Fibroblast of skin of left biceps (primary cell): Measurements from ENCODE around the gene MICALL2.
"Not testable (repeated sequence)": the region's sequence is repeated elsewhere in the genome, so short reads cannot be mapped to it uniquely, and the experiment has no call there.

Experiments
- DNase-seq, 2 experiments: peaks; one replicate each; pipeline ENCODE4 v3.0.0-alpha.2; 2013; ENCODE audit warnings: low read depth in 2 of 2

Gene MICALL2

DNA sequence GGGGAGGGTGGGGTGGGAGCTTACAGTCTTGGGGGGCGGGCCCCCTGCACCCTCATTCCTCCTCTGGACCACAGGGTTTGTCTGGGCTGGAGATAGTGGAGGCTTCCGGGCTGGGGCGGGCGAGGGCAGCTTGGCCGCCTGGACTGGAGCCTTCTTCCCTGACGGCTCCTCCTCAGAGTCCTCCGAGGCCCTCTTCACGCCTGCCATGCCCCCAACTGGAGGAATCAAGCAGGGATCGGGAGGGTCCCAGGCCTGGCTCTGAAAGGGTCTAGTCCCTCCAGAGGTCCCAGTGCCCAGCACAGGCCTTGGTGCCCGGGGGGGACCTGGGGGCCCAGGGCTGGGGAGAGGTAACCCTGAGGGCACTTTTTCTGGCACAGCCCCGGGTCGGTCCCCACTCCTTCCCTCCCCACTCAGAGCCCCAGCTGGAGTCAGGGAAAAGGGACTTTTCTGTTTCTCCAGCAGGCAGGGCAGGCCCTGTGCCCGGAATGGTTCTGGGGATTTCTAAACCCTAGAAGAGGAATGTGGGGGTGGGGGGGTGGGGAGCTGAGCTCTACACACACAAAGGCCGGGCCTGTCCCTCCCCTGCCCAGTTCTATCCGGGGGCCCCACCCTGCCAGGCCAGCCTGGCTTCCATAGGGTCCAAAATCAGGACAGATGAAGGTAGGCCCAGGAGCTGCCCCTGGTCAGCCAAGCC, 11.6 kb downstream of the MICALL2 start:
- no peak for DNase-seq

- DNase-seq: no peak
Measured at GRCh38 chr7:1447112-1447511, 12.2 kb downstream of the MICALL2 start.

DNA sequence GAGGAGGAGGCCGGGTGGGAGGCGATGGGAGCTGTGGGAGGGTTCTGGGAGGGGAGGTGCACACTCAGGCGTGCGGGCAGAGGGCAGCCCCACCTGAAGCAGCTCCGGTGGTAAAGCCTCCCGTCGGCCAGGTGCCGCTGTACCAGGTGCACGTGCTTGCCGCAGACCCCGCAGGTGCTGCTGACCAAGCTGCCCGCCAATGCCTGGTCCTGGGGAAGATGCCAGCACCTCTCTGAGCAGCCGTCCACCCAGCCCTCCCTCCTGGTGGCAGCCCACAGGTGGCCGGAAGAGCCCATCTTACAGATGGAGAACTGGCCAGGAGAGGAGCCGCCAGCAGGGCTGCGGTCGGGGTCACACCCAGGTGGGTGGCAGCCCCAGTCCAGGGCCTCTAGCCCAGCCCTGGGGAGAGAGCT, 12.6 kb downstream of the MICALL2 start:
- DNase-seq: no peak

DNA sequence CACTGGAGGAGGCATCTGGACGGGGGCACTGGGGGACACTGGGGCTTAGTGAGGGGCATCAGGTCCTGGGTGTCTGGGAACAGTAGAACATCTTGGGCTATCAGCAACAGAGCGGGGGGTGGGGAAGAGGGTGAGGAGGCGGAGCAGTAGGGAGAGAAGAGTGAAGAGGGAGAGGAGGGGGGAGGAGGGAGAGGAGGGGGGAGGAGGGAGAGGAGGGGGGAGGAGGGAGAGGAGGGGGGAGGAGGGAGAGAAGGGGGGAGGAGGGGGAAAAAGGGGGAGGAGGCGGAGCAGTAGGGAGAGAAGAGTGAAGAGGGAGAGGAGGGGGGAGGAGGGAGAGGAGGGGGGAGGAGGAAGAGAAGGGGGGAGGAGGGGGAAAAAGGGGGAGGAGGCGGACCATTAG, 13.2 kb downstream of the MICALL2 start:
- not testable (repeated sequence) for DNase-seq

GRCh38 chr7:1445341-1445740, 13.9 kb downstream of the MICALL2 start:
- DNase-seq: no peak

DNA sequence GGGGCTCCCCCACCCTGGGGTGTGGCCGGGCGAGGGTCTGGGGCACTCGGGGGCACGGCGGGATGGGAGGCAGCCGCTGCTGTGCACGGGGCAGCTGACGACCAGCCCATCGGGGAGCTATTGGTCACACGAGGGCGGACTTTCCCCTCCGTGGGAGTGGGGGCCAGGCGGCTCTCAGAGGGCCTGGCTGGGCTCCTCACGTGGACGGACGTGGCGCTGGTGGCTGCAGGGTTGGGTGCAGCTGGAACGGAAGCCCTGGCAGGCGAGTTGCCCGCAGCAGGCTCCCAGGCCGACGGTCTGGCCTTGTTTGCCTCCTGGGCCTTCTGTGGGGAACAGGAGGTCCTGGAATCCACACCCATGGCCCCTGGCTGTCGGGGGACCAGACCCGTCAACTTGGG, 14.3 kb downstream of the MICALL2 start:
- DNase-seq: no peak

DNA sequence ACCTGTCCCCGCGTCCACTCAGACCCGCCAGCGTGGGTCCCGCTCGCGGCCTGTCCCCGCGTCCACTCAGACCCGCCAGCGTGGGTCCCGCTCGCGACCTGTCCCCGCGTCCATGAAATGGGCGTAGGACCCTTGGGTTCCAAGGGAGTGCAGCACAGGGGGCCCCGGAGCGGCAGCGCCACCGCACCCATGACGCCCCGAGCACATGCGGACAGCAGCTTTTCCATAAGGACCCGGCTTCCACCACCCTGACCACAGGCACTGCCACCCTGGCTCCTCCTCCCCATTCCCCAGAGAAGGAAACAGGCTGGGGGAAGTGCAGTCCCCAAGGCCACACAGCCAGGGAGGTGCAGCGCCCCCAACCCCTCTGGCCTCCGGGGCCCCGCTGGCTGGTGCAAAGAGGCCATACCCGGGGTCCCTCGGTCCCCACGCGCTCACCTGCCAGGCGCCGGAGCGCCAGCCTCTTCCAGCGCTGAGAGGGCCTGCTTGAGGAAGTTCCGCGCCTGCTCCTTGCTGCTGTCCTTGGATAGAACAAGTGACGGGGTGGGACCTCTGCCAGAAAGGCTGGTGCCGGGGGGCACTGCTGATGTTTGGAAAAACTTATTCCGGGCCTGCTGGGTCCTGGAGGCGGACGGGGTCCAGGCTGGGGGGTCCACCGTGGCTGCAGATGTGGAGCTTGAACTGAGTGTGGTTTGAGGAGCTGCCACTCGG, 14.9 kb downstream of the MICALL2 start:
- DNase-seq: no peak

- DNase-seq: not testable (repeated sequence)
Measured at GRCh38 chr7:1443587-1444200, 15.6 kb downstream of the MICALL2 start.

DNA sequence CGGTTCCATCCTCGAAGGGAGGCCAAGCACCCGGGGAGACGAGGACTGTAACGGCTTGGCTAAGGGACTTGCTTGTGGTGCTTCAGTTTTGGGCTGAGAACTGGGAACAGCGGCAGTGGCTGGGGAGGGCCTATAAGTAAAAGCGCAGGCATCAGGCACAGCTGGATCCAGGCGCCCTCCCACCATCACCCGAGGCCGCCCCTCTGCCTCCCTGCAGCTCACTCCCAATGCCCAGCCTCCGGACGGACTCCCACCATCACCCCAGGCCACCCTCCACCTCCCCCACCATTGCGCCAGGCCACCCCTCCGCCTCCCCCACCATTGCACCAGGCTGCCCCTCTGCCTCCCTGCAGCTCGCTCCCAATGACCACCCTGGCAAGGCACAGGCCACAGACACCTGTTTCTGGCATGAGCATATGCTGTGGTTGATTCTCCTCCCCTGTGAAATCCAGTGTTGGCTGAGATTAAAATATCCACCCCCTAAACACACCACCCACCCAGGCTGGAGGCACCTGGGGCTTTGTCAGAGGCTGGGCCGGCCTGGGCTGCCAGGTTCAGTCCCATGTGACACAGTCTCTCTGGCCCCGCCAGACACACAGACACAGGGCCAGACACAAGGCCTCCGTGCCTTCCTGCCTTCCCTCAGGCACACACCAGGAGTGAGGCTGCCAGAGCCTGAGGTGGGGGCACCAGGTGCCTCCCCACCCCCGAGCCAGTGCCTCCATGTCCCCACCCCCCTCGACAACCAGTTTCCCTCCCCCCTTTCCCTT, 16.7 kb downstream of the MICALL2 start:
- no peak for DNase-seq

DNA sequence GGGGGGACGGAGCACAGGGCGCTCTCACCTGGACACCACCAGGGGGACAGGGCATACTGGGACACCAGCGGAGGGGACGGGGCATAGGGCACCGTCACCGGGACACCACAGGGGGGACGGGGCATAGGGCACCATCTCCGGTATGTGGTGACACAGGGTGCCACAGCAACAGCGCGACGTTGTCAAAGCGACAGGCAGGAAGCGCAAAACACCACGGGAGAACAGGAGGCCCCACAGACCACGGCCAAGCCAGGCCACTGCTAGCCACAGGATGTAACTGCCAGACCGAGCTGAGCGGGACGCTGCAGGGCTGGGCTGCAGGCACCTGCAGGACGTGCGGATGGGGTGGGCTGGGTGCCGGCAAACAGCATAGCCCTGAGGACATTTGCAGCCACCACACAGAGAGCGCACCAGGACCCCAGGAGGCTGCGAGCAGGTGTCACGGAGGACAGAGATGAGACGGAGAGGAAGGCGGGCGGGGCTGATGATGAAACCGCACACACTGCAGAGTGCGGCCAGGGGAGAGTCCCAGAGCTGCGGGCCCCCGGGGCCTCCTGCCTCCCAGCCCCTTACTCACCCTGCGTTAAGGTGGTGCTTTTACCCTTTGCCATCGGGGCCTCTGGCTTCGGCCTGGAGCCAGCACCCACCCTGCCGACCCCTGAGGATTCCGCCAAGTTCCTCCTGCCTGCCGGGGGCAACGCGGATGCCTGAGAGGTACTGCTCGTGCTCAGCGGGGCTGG, 17.5 kb downstream of the MICALL2 start:
- no peak for DNase-seq

DNA sequence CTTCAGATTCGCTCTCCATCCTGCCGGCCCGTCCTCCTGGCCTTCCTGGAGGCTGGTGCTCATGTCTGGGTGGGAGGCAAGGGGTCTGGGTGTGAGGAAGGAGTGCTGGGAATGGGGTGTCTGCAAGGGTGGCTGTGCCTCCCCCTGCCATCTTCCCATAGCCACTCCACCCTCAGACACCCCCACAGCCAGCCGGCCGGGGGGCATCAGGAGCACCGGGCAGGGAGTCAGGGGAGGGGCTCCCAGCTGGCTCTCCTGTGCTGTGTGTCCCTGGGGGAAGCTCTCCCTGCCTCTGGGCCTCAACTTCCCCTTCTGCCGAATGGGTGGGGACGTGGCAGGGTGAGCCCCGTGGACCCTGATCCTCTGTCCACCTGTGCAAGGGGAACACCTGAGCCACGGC, 18.6 kb downstream of the MICALL2 start:
- no peak for DNase-seq

GRCh38 chr7:1439373-1440363, 19.6 kb downstream of the MICALL2 start:
- no peak for DNase-seq

DNA sequence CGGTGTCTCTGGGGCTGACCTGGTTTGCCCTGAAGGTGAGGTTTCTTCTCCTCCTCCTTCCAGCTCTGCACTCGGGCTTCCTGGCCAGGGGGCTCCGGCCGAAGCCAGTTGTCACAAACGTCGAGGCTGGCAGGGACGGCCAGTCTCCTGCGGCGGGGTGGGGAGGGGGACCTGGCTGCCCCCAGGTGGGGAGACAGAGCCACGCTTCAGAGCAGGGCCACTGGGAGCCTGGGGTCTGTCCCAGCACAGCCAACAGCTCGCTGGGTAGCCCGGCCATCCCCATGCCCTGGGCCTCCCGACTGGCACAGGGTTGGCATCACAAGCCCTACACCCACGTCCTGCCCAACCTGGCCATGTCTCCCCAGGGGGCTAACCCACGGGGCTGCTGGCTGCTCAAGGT, 20.4 kb downstream of the MICALL2 start:
- no peak for DNase-seq

- DNase-seq: no peak
Measured at GRCh38 chr7:1438208-1438607, 21.1 kb downstream of the MICALL2 start.

- DNase-seq: no peak
Measured at GRCh38 chr7:1437155-1437880, 22.0 kb downstream of the MICALL2 start.

- DNase-seq: no peak
Measured at GRCh38 chr7:1436608-1437007, 22.7 kb downstream of the MICALL2 start.

DNA sequence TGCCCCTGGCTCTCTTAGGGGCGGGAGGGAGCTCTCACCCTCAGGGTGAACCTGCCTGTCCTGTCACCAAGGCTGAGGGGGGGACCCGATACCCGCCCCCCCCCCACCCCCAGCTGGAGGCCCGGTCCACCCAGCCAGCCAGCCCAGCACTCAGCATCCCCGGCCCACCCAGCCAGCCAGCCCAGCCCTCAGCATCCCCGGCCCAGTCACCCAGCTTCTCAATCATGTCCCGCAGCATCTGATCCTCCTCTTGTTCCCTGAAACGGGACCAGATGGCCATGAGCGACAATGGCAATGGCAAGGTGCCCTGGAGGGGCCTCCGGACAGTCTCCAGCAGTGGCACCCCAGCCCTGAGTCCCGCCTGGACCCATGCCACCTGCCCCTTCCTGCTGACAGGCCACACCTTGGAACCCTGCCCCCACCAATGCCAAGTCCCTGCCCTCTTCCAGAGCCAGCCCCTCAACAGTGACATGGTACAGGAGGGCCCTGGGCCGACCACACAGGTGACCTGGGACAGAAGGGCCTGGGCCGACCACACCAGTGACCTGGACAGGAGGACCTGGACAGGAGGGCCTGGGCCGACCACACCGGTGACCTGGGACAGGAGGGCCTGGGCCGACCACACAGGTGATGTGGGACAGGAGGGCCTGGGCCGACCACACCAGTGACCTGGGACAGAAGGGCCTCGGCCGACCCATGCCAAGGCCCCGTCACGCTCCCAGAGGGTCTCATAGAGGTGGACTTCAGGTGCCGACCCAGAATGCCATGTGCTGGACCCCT, 24.2 kb downstream of the MICALL2 start:
- DNase-seq: no peak

DNA sequence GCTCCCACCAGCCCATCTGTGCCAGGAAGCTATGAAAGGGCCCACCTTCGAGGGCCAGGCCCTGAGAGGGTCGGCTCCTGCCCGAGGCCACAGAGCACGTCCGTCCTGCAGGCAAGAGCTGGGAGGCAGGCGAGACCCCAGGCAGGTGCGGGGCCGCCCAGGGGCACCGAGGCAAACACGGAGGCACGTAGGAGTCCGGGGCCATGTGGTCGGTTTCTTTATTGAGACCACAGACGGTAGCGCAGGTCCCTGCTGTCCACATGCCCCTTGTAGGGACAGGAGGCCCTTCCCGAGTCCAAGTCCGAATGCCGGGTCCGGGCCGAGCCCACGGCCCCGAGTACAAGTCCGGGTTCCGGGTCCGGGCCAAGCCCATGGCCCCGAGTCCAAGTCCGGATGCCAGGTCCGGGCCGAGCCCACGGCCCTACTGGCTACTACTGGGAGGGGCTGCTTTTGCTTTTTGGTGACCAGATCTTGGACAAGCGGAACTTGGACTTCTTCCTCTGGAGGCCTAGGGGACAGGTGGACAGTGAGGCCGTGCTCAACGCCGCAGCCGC, 25.0 kb downstream of the MICALL2 start:
- no peak for DNase-seq
